ENCODE data around the gene NRXN3.

Gene NRXN3

GRCh38 chr14:79605849-79606248, 1435.7 kb downstream of the NRXN3 start:
- Histone ChIP-seq H3K27ac (ENCODE audit: low read depth, low read length, severe bottlenecking) (no peak overlapping the region), H3K36me3 (ENCODE audit: control insufficient read depth, insufficient read depth, low read length) (no peaks in the 10 kb centered on the region), H3K9me3 (ENCODE audit: control insufficient read depth, low read length) (no peaks in the 10 kb centered on the region), H3K4me3 (ENCODE audit: extremely low read depth, insufficient read depth, low read length, poor library complexity, severe bottlenecking) (no peak overlapping the region), H3K4me1 (ENCODE audit: control insufficient read depth, insufficient read depth, low read length, poor library complexity, severe bottlenecking) (no peaks in the 10 kb centered on the region)
- 100% methylated on average over 1 to 4 of the region's 4 CpGs for WGBS, 2 experiments (ENCODE audit: insufficient coverage in 2 of 2)

GRCh38 chr14:79608446-79608845, 1438.3 kb downstream of the NRXN3 start:
- Histone ChIP-seq H3K4me1 (ENCODE audit: control insufficient read depth, insufficient read depth, low read length, poor library complexity, severe bottlenecking) (no peaks in the 10 kb centered on the region), H3K36me3 (ENCODE audit: control insufficient read depth, insufficient read depth, low read length) (no peaks in the 10 kb centered on the region), H3K27ac (ENCODE audit: low read depth, low read length, severe bottlenecking) (no peak overlapping the region), H3K4me3 (ENCODE audit: extremely low read depth, insufficient read depth, low read length, poor library complexity, severe bottlenecking) (no peak overlapping the region), H3K9me3 (ENCODE audit: control insufficient read depth, low read length) (no peaks in the 10 kb centered on the region)
- WGBS, 2 experiments (ENCODE audit: insufficient coverage in 2 of 2): 83 to 90% methylated on average over 1 to 2 of the region's 3 CpGs

GRCh38 chr14:79613625-79614024, 1443.5 kb downstream of the NRXN3 start:
- whole genome bisulfite sequencing, 2 experiments (ENCODE audit: insufficient coverage in 2 of 2): 67 to 100% methylated on average over 1 to 4 of the region's 5 CpGs
- H3K36me3 ChIP-seq (ENCODE audit: control insufficient read depth, insufficient read depth, low read length): no peaks in the 10 kb centered on the region
- no peaks in the 10 kb centered on the region for H3K4me1 ChIP-seq (ENCODE audit: control insufficient read depth, insufficient read depth, low read length, poor library complexity, severe bottlenecking)
- no peaks in the 10 kb centered on the region for H3K9me3 ChIP-seq (ENCODE audit: control insufficient read depth, low read length)
- no peak overlapping the region for H3K4me3 ChIP-seq (ENCODE audit: extremely low read depth, insufficient read depth, low read length, poor library complexity, severe bottlenecking)
- no peak overlapping the region for H3K27ac ChIP-seq (ENCODE audit: low read depth, low read length, severe bottlenecking)

GRCh38 chr14:79614448-79614847, 1444.3 kb downstream of the NRXN3 start:
- Histone ChIP-seq H3K36me3 (ENCODE audit: control insufficient read depth, insufficient read depth, low read length) (no peaks in the 10 kb centered on the region), H3K4me1 (ENCODE audit: control insufficient read depth, insufficient read depth, low read length, poor library complexity, severe bottlenecking) (no peaks in the 10 kb centered on the region), H3K4me3 (ENCODE audit: extremely low read depth, insufficient read depth, low read length, poor library complexity, severe bottlenecking) (no peak overlapping the region), H3K9me3 (ENCODE audit: control insufficient read depth, low read length) (no peaks in the 10 kb centered on the region), H3K27ac (ENCODE audit: low read depth, low read length, severe bottlenecking) (no peak overlapping the region)
- 88 to 94% methylated on average over 2 to 3 of the region's 5 CpGs for WGBS, 2 experiments (ENCODE audit: insufficient coverage in 2 of 2)

GRCh38 chr14:79627058-79627457, 1456.9 kb downstream of the NRXN3 start:
- H3K4me3 ChIP-seq (ENCODE audit: extremely low read depth, insufficient read depth, low read length, poor library complexity, severe bottlenecking): no peak overlapping the region
- H3K9me3 ChIP-seq (ENCODE audit: control insufficient read depth, low read length): no peaks in the 10 kb centered on the region
- peaks cover 14% of the 10 kb centered on the region for H3K4me1 ChIP-seq (ENCODE audit: control insufficient read depth, insufficient read depth, low read length, poor library complexity, severe bottlenecking)

GRCh38 chr14:79629411-79630287, 1459.5 kb downstream of the NRXN3 start:
- H3K36me3 ChIP-seq (ENCODE audit: control insufficient read depth, insufficient read depth, low read length): no peaks in the 10 kb centered on the region
- H3K4me3 ChIP-seq (ENCODE audit: extremely low read depth, insufficient read depth, low read length, poor library complexity, severe bottlenecking): no peak overlapping the region
- H3K27ac ChIP-seq (ENCODE audit: low read depth, low read length, severe bottlenecking): peak overlapping the region; percentile 55
- 97 to 100% methylated on average over 1 to 3 of the region's 6 CpGs for WGBS, 2 experiments (ENCODE audit: insufficient coverage in 2 of 2)
- H3K9me3 ChIP-seq (ENCODE audit: control insufficient read depth, low read length): no peaks in the 10 kb centered on the region
- peaks cover 14% of the 10 kb centered on the region for H3K4me1 ChIP-seq (ENCODE audit: control insufficient read depth, insufficient read depth, low read length, poor library complexity, severe bottlenecking)

More at GRCh38 chr14:79627058-79627457, 1456.9 kb downstream of the NRXN3 start:
- H3K36me3 ChIP-seq (ENCODE audit: control insufficient read depth, insufficient read depth, low read length): no peaks in the 10 kb centered on the region
- no peak overlapping the region for H3K27ac ChIP-seq (ENCODE audit: low read depth, low read length, severe bottlenecking)

GRCh38 chr14:79630288-79630960, 1460.3 kb downstream of the NRXN3 start:
- Histone ChIP-seq H3K4me1 (ENCODE audit: control insufficient read depth, insufficient read depth, low read length, poor library complexity, severe bottlenecking) (peaks cover 14% of the 10 kb centered on the region), H3K27ac (ENCODE audit: low read depth, low read length, severe bottlenecking) (peak overlapping the region; percentile 55), H3K36me3 (ENCODE audit: control insufficient read depth, insufficient read depth, low read length) (no peaks in the 10 kb centered on the region), H3K9me3 (ENCODE audit: control insufficient read depth, low read length) (no peaks in the 10 kb centered on the region), H3K4me3 (ENCODE audit: extremely low read depth, insufficient read depth, low read length, poor library complexity, severe bottlenecking) (no peak overlapping the region)
- 75 to 86% methylated on average over 2 to 3 of the region's 6 CpGs for WGBS, 2 experiments (ENCODE audit: insufficient coverage in 2 of 2)

GRCh38 chr14:79631276-79631675, 1461.1 kb downstream of the NRXN3 start:
- Histone ChIP-seq H3K36me3 (ENCODE audit: control insufficient read depth, insufficient read depth, low read length) (no peaks in the 10 kb centered on the region), H3K4me3 (ENCODE audit: extremely low read depth, insufficient read depth, low read length, poor library complexity, severe bottlenecking) (no peak overlapping the region), H3K9me3 (ENCODE audit: control insufficient read depth, low read length) (no peaks in the 10 kb centered on the region), H3K27ac (ENCODE audit: low read depth, low read length, severe bottlenecking) (no peak overlapping the region), H3K4me1 (ENCODE audit: control insufficient read depth, insufficient read depth, low read length, poor library complexity, severe bottlenecking) (peaks cover 14% of the 10 kb centered on the region)
- 92 to 93% methylated on average over 17 to 21 of the region's 25 CpGs for WGBS, 2 experiments (ENCODE audit: insufficient coverage in 2 of 2)

GRCh38 chr14:79638672-79639266, 1468.6 kb downstream of the NRXN3 start:
- H3K27ac ChIP-seq (ENCODE audit: low read depth, low read length, severe bottlenecking): no peak overlapping the region
- H3K4me1 ChIP-seq (ENCODE audit: control insufficient read depth, insufficient read depth, low read length, poor library complexity, severe bottlenecking): no peaks in the 10 kb centered on the region
- H3K9me3 ChIP-seq (ENCODE audit: control insufficient read depth, low read length): no peaks in the 10 kb centered on the region
- H3K36me3 ChIP-seq (ENCODE audit: control insufficient read depth, insufficient read depth, low read length): no peaks in the 10 kb centered on the region
- no peak overlapping the region for H3K4me3 ChIP-seq (ENCODE audit: extremely low read depth, insufficient read depth, low read length, poor library complexity, severe bottlenecking)
- 83 to 84% methylated on average over 4 to 6 of the region's 6 CpGs for WGBS, 2 experiments (ENCODE audit: insufficient coverage in 2 of 2)

- no peak overlapping the region for H3K4me3 ChIP-seq (ENCODE audit: extremely low read depth, insufficient read depth, low read length, poor library complexity, severe bottlenecking)
- H3K27ac ChIP-seq (ENCODE audit: low read depth, low read length, severe bottlenecking): no peak overlapping the region
- H3K9me3 ChIP-seq (ENCODE audit: control insufficient read depth, low read length): no peaks in the 10 kb centered on the region
- WGBS, 2 experiments (ENCODE audit: insufficient coverage in 2 of 2): 87 to 95% methylated on average over 2 of the region's 3 CpGs
- H3K36me3 ChIP-seq (ENCODE audit: control insufficient read depth, insufficient read depth, low read length): no peaks in the 10 kb centered on the region
- H3K4me1 ChIP-seq (ENCODE audit: control insufficient read depth, insufficient read depth, low read length, poor library complexity, severe bottlenecking): no peaks in the 10 kb centered on the region
These were observed 1469.4 kb downstream of the NRXN3 start for GRCh38 chr14:79639613-79640012.

Data from mesodermal cell (in vitro differentiated cells).